Colonic mucosa (tissue), 2 donors: ENCODE results near the gene RAD54L. TPM values are rescaled to one million over a fixed set of nuclear protein-coding genes. Genes with fewer than 3 reads are reported as not detected.

Experiments
- total RNA-seq, 2 donors: library from RNA; stranded (reverse); fragmentation: NEBNext Ultra II Directional in 1 of 2; extraction: Animal tissue kit (Norgen Biotek cat#: 25700) in 1 of 2; gene quantifications; one replicate each; pipeline ENCODE4 v1.2.1, GENCODE V29; 2021
- donor health status: DM: no; HTN: no; CAD: no.
- donor health status: DM: no; HTN: no; CAD: no.

RAD54L gene
- total RNA-seq, 2 donors from 2014 or later, result 5.9 to 27.5 TPM

Other genes starting within 250 kb of the RAD54L start
- 1 to 10 TPM; 8.2 TPM for gene PIK3R3, start 115.1 kb upstream of the RAD54L start, total RNA-seq
- 1,000 to 10,000 TPM; 1,021 to 1,136 TPM for gene TSPAN1, start 72.7 kb upstream of the RAD54L start, total RNA-seq
- not detected for gene P3R3URF, start 71.3 kb upstream of the RAD54L start, total RNA-seq
- 10 to 100 TPM; 20.9 to 38.9 TPM for gene POMGNT1, start 49.3 kb upstream of the RAD54L start, total RNA-seq
- gene LURAP1, start 44.4 kb upstream of the RAD54L start, total RNA-seq, result 1 to 10 TPM in 1 of 2 donors, under 1 TPM in 1; 0.80 to 1.1 TPM
- gene LRRC41, start 55.9 kb downstream of the RAD54L start, total RNA-seq, result 10 to 100 TPM; 49.3 to 55.8 TPM
- 100 to 1,000 TPM; 451 to 502 TPM for gene UQCRH, start 55.9 kb downstream of the RAD54L start, total RNA-seq
- 10 to 100 TPM; 18.3 to 19.0 TPM for gene NSUN4, start 93.0 kb downstream of the RAD54L start, total RNA-seq
- 100 to 1,000 TPM in 1 of 2 donors, 10 to 100 TPM in 1; 70.0 to 117 TPM for gene FAAH, start 146.6 kb downstream of the RAD54L start, total RNA-seq
- gene DMBX1, start 242.1 kb downstream of the RAD54L start, total RNA-seq, result not detected